ENCODE results near the gene ZFP92.

DNA sequence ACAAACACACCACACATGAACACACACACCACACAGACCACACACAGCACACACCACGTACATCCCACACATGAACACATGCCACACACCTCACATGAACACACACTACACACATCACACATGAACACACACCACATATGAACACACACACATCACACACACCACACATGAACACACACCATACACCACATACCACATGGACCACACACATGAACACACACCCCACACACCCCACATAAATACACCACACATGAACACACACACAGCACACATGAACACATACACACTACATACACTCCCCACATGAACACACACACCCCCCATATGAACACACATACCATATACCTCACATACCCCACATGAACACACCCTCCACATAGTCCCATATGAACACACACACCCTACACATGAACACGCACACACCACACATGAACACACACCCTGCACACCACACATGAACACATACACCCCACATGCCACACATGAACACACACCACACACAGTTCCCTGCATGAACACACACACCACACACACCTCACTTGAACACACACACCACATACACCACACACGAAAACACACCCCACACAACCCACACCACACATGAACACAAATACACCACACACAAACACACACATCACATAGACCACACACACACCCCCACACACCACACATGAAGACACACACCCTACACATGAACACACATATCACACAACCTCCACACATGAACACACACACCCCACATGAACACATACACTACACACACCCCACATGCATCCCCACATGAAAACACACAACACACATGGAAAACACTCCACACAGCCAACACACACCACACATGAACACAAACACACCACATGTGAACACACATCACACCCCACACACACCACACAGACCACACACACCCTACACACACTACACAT lies 28.4 kb upstream of the ZFP92 start:
- no peak for TF ChIP-seq EZH2phosphoT487 (conservative IDR thresholded peaks at IDR 0.05; ENCODE audit: low read length)
- TF ChIP-seq, protein P1, sequence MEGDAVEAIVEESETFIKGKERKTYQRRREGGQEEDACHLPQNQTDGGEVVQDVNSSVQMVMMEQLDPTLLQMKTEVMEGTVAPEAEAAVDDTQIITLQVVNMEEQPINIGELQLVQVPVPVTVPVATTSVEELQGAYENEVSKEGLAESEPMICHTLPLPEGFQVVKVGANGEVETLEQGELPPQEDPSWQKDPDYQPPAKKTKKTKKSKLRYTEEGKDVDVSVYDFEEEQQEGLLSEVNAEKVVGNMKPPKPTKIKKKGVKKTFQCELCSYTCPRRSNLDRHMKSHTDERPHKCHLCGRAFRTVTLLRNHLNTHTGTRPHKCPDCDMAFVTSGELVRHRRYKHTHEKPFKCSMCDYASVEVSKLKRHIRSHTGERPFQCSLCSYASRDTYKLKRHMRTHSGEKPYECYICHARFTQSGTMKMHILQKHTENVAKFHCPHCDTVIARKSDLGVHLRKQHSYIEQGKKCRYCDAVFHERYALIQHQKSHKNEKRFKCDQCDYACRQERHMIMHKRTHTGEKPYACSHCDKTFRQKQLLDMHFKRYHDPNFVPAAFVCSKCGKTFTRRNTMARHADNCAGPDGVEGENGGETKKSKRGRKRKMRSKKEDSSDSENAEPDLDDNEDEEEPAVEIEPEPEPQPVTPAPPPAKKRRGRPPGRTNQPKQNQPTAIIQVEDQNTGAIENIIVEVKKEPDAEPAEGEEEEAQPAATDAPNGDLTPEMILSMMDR (IDR thresholded peaks at IDR 0.05; ENCODE audit: insufficient read depth, low read length, poor library complexity, severe bottlenecking), result no peak

All from SU-DHL-6 (cell line).